ENCODE measurements around the gene ABI2. TPM values are rescaled to one million over a fixed set of nuclear protein-coding genes. Genes with fewer than 3 reads are reported as not detected.
"Not testable (repeated sequence)": the region's sequence is repeated elsewhere in the genome, so short reads cannot be mapped to it uniquely, and the experiment has no call there.

ABI2 gene
- polyA plus RNA-seq, 3 donors from 2014 or later, result 17.3 to 19.0 (median 17.6) TPM

- DNase-seq, result no peak
- H3K36me3 Mint-ChIP-seq, result peaks cover 30 to 54% (median 50%) of the 10 kb centered on the region in 3 donors
- H3K9me3 Mint-ChIP-seq, result peaks cover 0 to 9% (median 5%) of the 10 kb centered on the region in 6 donors
- no peak overlapping the region for H3K27ac Mint-ChIP-seq
- H3K4me1 Mint-ChIP-seq, result no peaks in the 10 kb centered on the region
- no peak overlapping the region for H3K4me3 Mint-ChIP-seq
- H3K27me3 Mint-ChIP-seq (ENCODE audit: low read depth in 3 of 3), result peaks cover 0 to 1% (median 0%) of the 10 kb centered on the region in 3 donors
These were observed 85.6 kb downstream of the ABI2 start for GRCh38 chr2:203413796-203414195.

DNA sequence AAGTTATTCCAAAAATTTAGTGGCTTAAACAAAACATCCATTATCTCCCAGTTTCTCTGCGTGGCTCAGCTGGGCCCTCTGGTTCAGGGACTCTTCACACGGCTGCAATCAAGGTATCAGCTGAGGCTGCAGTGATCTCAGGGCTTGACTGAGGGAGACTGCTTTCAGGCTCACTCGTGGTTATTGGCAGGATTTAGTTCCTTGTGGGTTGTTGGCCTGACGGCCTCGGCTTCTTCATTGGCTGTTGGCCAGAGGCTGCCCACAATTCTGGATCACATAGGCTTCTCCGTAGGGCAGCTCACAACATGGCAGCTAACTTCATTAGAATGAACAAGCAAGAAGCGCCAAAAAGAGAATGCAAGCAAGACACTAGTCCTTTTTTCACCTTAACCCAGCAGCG is 90.1 kb downstream of the ABI2 start:
- no peak for DNase-seq
- Mint-ChIP-seq H3K27ac (no peak overlapping the region), H3K4me1 (no peaks in the 10 kb centered on the region), H3K9me3 (peaks cover 0 to 9% (median 6%) of the 10 kb centered on the region in 6 donors), H3K36me3 (peaks cover 44 to 48% (median 45%) of the 10 kb centered on the region in 3 donors), H3K27me3 (ENCODE audit: low read depth in 3 of 3) (peaks cover 0 to 4% (median 0%) of the 10 kb centered on the region in 3 donors), H3K4me3 (no peak overlapping the region)

DNA sequence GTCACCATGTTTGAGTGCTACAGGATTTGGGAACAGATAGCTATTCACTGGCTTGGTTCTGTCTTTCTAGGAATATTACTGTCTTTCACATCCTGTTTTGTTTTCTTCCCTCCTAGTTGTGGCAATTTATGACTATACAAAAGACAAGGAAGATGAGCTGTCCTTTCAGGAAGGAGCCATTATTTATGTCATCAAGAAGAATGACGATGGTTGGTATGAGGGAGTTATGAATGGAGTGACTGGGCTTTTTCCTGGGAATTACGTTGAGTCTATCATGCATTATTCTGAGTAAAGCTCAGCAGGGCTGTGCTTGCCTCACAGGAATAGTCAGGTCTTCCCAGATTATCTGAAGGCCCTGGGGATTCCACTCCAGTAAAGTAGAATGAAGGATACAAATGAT is 98.9 kb downstream of the ABI2 start:
- H3K36me3 Mint-ChIP-seq, result peaks cover 10 to 27% (median 16%) of the 10 kb centered on the region in 3 donors
- no peaks in the 10 kb centered on the region for H3K27me3 Mint-ChIP-seq (ENCODE audit: low read depth in 3 of 3)
- DNase-seq, result no peak
- H3K9me3 Mint-ChIP-seq, result no peaks in the 10 kb centered on the region
- no peak overlapping the region for H3K4me3 Mint-ChIP-seq
- H3K4me1 Mint-ChIP-seq, result no peaks in the 10 kb centered on the region
- H3K27ac Mint-ChIP-seq, result no peak overlapping the region

DNA sequence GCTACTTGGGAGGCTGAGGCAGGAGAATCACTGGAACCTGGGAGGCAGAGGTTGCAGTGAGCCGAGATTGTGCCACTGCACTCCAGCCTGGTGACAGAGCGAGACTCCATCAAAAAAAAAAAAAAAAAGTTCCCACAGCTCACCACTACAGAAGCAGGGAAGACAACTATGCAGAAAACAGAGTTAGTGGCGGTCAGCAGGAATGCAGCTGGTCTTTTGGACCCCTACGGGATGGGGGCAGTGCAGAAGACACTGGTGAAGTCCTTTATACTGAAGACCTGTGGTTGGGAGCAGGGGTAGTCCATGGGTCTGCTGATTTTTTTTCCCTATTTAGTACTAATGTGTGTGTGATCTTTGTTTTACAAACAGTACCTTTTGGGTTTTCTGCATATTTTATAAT is 101.4 kb downstream of the ABI2 start:
- H3K9me3 Mint-ChIP-seq; H3K4me1 Mint-ChIP-seq; H3K4me3 Mint-ChIP-seq; H3K27me3 Mint-ChIP-seq (ENCODE audit: low read depth in 3 of 3); H3K27ac Mint-ChIP-seq; DNase-seq: not testable (repeated sequence)
- H3K36me3 Mint-ChIP-seq, result peaks cover 11 to 16% (median 12%) of the 10 kb centered on the region in 3 donors

DNA sequence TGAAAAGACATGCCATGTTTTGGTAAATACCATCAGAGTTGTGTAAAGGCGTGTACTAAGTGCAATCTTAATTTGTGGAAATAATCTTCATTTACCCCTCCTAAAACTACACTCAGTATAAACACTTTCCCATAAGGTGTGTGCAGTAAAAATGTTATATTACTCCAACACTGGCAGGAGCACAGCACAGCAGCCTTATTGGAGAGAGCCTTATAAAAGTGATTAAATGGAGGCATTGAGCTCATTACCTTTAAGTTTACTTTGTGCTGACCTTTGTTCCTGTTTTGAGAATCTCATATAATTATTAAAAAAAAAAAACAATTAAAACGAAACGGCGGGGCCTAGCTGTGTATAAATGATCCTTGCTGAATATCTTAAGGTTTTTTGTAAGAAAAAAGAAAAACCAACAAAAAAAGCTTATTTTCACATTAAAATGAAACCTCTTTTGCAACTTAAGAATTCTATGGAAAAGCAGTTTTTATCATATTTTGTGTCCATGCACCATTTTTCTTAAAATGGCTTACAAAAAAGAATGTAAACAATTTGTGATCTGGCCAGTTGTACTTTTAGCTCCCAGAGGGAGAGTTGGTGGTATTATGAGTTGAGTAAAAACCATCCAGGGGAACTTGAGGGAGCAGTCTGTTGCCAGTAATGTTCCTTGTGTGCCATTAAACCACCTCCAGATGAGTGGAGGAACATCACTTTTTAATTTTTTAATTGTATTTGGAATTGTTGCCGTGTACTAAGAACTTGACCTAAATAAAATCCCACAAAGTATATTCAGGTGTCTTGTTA is 103.4 kb downstream of the ABI2 start:
- no peak for DNase-seq
- H3K9me3 Mint-ChIP-seq, result no peaks in the 10 kb centered on the region
- H3K4me1 Mint-ChIP-seq, result no peaks in the 10 kb centered on the region
- H3K36me3 Mint-ChIP-seq, result peaks cover 8 to 12% (median 11%) of the 10 kb centered on the region in 3 donors
- no peak overlapping the region for H3K27ac Mint-ChIP-seq
- H3K27me3 Mint-ChIP-seq (ENCODE audit: low read depth in 3 of 3), result no peaks in the 10 kb centered on the region
- H3K4me3 Mint-ChIP-seq, result no peak overlapping the region

DNA sequence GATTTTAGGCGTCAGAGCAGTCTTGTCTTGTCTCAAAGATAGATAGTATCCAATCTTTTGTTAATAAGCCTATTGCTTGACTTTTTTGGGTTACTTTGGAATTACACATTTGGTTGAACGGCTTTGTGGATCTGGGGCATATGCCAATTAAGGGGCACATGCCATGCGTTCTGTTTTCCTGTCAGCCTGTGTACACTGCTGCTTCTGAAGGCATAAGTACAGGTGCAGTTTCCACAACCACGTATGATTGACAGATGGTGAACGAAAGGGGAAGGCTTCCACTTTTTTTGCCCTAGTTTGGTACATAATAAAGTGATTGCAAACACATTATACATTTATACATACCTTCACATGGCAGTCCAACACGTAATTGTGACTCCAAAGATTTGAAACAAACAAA is 104.6 kb downstream of the ABI2 start:
- H3K36me3 Mint-ChIP-seq, result peaks cover 5 to 8% (median 7%) of the 10 kb centered on the region in 3 donors
- H3K9me3 Mint-ChIP-seq, result no peaks in the 10 kb centered on the region
- DNase-seq, result no peak
- H3K27me3 Mint-ChIP-seq (ENCODE audit: low read depth in 3 of 3), result no peaks in the 10 kb centered on the region
- no peaks in the 10 kb centered on the region for H3K4me1 Mint-ChIP-seq
- H3K4me3 Mint-ChIP-seq, result no peak overlapping the region
- H3K27ac Mint-ChIP-seq, result no peak overlapping the region

GRCh38 chr2:203436496-203436895 is 108.3 kb downstream of the ABI2 start:
- no peaks in the 10 kb centered on the region for H3K9me3 Mint-ChIP-seq
- peaks cover 0 to 7% (median 5%) of the 10 kb centered on the region in 3 donors for H3K36me3 Mint-ChIP-seq
- no peak overlapping the region for H3K4me3 Mint-ChIP-seq
- no peak overlapping the region for H3K27ac Mint-ChIP-seq
- H3K27me3 Mint-ChIP-seq (ENCODE audit: low read depth in 3 of 3), result no peaks in the 10 kb centered on the region
- no peak for DNase-seq
- no peaks in the 10 kb centered on the region for H3K4me1 Mint-ChIP-seq

DNA sequence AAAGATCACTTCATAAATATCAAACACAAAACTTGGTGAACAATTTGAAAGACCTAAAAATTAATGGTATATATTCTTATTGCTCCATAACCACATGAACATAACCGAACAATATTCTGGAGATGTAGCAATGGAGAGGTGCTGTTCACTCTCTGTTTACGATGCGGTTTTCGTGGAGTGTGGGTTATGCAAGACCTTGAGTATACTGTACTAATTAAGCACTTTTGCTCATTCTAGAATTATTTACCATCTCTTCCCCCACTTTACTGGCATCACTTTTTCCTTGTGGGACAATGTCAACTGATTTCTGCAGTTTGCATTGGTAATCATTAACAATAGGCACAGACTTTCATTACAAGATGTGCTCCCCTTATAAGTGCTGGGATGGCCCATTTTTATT is 109.3 kb downstream of the ABI2 start:
- DNase-seq, result no peak
- no peaks in the 10 kb centered on the region for H3K4me1 Mint-ChIP-seq

DNA sequence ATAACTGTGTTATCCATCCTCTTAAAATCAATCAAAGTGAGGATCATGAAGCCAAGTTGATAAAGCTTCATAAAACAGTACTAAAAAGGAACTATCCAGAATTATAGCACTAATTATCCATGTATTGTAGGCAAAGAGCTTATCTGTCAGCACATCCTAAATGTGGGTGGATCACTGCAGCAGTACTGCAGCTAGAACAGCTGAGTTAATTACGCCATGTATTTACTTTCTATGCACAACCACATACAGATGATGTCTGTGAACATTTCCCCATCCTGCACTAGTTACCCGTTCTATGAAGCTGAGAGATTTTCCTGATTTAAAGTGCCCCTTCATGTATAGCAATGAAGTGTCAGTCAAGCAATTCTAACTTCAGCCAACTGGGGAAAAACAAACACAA is 110.3 kb downstream of the ABI2 start:
- no peak overlapping the region for H3K27ac Mint-ChIP-seq
- H3K4me1 Mint-ChIP-seq, result no peaks in the 10 kb centered on the region
- DNase-seq, result no peak
- H3K36me3 Mint-ChIP-seq, result no peaks in the 10 kb centered on the region
- no peaks in the 10 kb centered on the region for H3K9me3 Mint-ChIP-seq
- no peaks in the 10 kb centered on the region for H3K27me3 Mint-ChIP-seq (ENCODE audit: low read depth in 3 of 3)
- no peak overlapping the region for H3K4me3 Mint-ChIP-seq

More for the DNA sequence above, 109.3 kb downstream of the ABI2 start:
- Mint-ChIP-seq H3K36me3 (peaks cover 0 to 4% (median under 1%) of the 10 kb centered on the region in 3 donors), H3K9me3 (no peaks in the 10 kb centered on the region), H3K4me3 (no peak overlapping the region), H3K27ac (no peak overlapping the region), H3K27me3 (ENCODE audit: low read depth in 3 of 3) (no peaks in the 10 kb centered on the region)

- no peak overlapping the region for H3K4me3 Mint-ChIP-seq
- no peaks in the 10 kb centered on the region for H3K4me1 Mint-ChIP-seq
- H3K27ac Mint-ChIP-seq, result no peak overlapping the region
- no peaks in the 10 kb centered on the region for H3K36me3 Mint-ChIP-seq
- H3K27me3 Mint-ChIP-seq (ENCODE audit: low read depth in 3 of 3), result no peaks in the 10 kb centered on the region
- H3K9me3 Mint-ChIP-seq, result no peaks in the 10 kb centered on the region
- DNase-seq, result no peak
These were observed 112.5 kb downstream of the ABI2 start for GRCh38 chr2:203440671-203441070.

DNA sequence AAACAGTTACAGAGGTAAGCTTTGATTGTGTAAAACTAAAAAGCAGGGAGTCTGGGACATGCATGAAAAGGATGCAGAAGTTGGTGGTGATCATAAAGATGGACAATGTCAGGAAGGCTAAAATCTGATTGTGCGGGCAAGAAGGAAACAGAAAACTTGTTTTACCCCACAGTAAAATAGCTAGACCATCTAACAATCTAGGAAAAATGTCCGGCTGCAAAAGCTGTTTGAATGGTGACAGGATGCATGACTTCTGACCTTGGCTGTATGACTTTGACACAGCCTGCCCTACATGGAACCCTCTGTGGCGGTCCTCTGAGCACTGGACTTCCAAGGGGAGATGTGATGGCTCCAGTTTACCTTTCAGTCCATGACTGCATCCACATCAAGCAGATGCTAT is 113.3 kb downstream of the ABI2 start:
- DNase-seq, result no peak
- Mint-ChIP-seq H3K36me3 (no peaks in the 10 kb centered on the region), H3K27me3 (ENCODE audit: low read depth in 3 of 3) (peaks cover 0 to 1% (median 0%) of the 10 kb centered on the region in 3 donors), H3K9me3 (no peaks in the 10 kb centered on the region), H3K4me1 (no peaks in the 10 kb centered on the region), H3K4me3 (no peak overlapping the region), H3K27ac (no peak overlapping the region)

DNA sequence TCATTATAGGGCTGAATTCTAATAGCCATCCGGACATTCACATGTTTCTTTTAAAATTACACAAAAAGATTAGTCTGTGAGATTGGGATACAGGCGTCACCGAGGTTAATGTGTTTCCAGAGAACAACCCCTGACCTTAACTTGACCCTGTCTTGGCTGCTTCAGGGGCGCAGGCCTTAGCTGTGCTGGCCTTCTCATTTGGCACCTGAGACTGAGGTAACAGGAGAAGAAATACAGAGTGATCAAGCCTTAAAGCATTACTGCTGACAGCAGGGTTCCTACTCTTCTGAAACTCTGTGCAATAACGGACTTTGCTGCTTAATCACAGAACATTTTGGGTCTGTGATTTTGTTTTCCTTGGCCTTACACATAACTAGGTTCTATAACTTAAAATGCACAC is 114.3 kb downstream of the ABI2 start:
- H3K9me3 Mint-ChIP-seq, result no peaks in the 10 kb centered on the region

GRCh38 chr2:203444738-203445137 is 116.5 kb downstream of the ABI2 start:
- Mint-ChIP-seq H3K36me3 (no peaks in the 10 kb centered on the region), H3K27me3 (ENCODE audit: low read depth in 3 of 3) (peaks cover 0 to 1% (median 0%) of the 10 kb centered on the region in 3 donors), H3K4me1 (no peaks in the 10 kb centered on the region), H3K27ac (no peak overlapping the region), H3K9me3 (no peaks in the 10 kb centered on the region), H3K4me3 (no peak overlapping the region)
- no peak for DNase-seq

More for the DNA sequence above, 114.3 kb downstream of the ABI2 start:
- H3K27ac Mint-ChIP-seq, result no peak overlapping the region
- peaks cover 0 to 1% (median 0%) of the 10 kb centered on the region in 3 donors for H3K27me3 Mint-ChIP-seq (ENCODE audit: low read depth in 3 of 3)
- no peaks in the 10 kb centered on the region for H3K36me3 Mint-ChIP-seq
- no peaks in the 10 kb centered on the region for H3K4me1 Mint-ChIP-seq
- no peak overlapping the region for H3K4me3 Mint-ChIP-seq
- DNase-seq, result no peak

GRCh38 chr2:203446071-203446481 is 117.9 kb downstream of the ABI2 start:
- H3K4me1 Mint-ChIP-seq, result no peaks in the 10 kb centered on the region
- no peak overlapping the region for H3K27ac Mint-ChIP-seq
- no peaks in the 10 kb centered on the region for H3K36me3 Mint-ChIP-seq
- H3K27me3 Mint-ChIP-seq (ENCODE audit: low read depth in 3 of 3), result peaks cover 0 to 1% (median 0%) of the 10 kb centered on the region in 3 donors
- H3K9me3 Mint-ChIP-seq, result no peaks in the 10 kb centered on the region
- no peak for DNase-seq
- no peak overlapping the region for H3K4me3 Mint-ChIP-seq

DNA sequence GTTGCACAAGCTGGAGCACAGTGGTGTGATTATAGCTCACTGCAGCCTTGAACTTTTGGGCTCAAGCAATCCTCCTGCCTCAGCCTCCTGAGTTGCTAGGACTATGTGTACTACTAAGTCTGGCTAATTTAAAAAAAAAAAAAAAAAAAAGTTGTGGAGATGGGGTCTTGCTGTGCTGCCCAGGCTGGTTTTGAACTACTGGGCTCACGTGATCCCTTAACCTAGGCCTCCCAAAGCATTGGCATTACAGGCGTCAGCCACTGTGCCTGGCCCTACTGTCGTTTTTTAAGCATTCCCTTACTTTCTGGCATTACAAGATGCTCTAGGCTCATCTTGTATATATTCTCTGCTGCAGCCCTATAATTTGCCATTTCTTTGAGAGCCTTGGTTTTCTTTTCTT is 118.6 kb downstream of the ABI2 start:
- Mint-ChIP-seq H3K27ac (no peak overlapping the region), H3K27me3 (ENCODE audit: low read depth in 3 of 3) (peaks cover 0 to 1% (median 0%) of the 10 kb centered on the region in 3 donors), H3K9me3 (no peaks in the 10 kb centered on the region), H3K4me1 (no peaks in the 10 kb centered on the region), H3K36me3 (no peaks in the 10 kb centered on the region), H3K4me3 (no peak overlapping the region)
- no peak for DNase-seq

All from immature natural killer cell (primary cell).